GM12878 (cell line): ENCODE results near the gene SLCO2A1.

Experiments used
- BHLHE40 ChIP-seq, 2 experiments: fragments of 450-650 bp in 1 of 2; IDR thresholded peaks; 2 replicates each; pipeline ENCODE4 v1.6.1; 2011 to 2017; ENCODE audit warnings: low read depth in 2 of 2, borderline replicate concordance in 1 of 2, improper control_type of control experiment in 1 of 2, low read length in 1 of 2, mild to moderate bottlenecking in 1 of 2
- CHD4 ChIP-seq: fragments of 200-600 bp; sonication (generic); IDR thresholded peaks from 2 replicates; pipeline ENCODE4 v1.6.1; 2016; ENCODE audit warnings: mild to moderate bottlenecking
- CTCF ChIP-seq, 3 experiments: IDR thresholded peaks in 2 of 3; conservative IDR thresholded peaks in 1 of 3; 2 replicates each; pipeline ENCODE4 v1.5.1; 2011; ENCODE audit warnings: low read depth in 3 of 3, low read length in 3 of 3, mild to moderate bottlenecking in 3 of 3, control low read depth in 2 of 3, moderate library complexity in 2 of 3, inconsistent platforms in 1 of 3, mixed read lengths in 1 of 3; ENCODE audit not compliant: control insufficient read depth in 2 of 3, insufficient read depth in 1 of 3; ENCODE audit errors: extremely low read depth in 1 of 3
- DPF2 ChIP-seq: fragments of 450-650 bp; IDR thresholded peaks from 2 replicates; pipeline ENCODE4 v1.6.1; 2017; ENCODE audit warnings: mild to moderate bottlenecking
- EGR1 ChIP-seq, 2 experiments: IDR thresholded peaks; 1 replicate in 1 of 2; 2 replicates in 1 of 2; pipeline ENCODE4 v1.6.1; 2011 to 2012; ENCODE audit warnings: low read depth in 2 of 2, low read length in 2 of 2, borderline replicate concordance in 1 of 2, mild to moderate bottlenecking in 1 of 2, moderate library complexity in 1 of 2
- IRF3 ChIP-seq: fragments of 450-650 bp; IDR thresholded peaks from 2 replicates; pipeline ENCODE4 v1.6.1; 2014; ENCODE audit warnings: mild to moderate bottlenecking
- NR2C2 ChIP-seq: IDR thresholded peaks from 2 replicates; pipeline ENCODE4 v1.6.1; 2011; ENCODE audit warnings: borderline replicate concordance, low read depth; ENCODE audit not compliant: control insufficient read depth, insufficient read length
- POLR2A ChIP-seq: IDR thresholded peaks from 2 replicates; pipeline ENCODE4 v1.6.1; 2011; ENCODE audit warnings: low read depth, mild to moderate bottlenecking, low read length
- POLR2AphosphoS5 ChIP-seq: IDR thresholded peaks from 2 replicates; pipeline ENCODE4 v1.6.1; 2011; ENCODE audit warnings: mild to moderate bottlenecking, low read length, inconsistent platforms
- PRDM15 ChIP-seq: fragments of 450-650 bp; formaldehyde crosslinking; IDR thresholded peaks from 2 replicates; pipeline ENCODE4 v1.4.0; 2020; ENCODE audit warnings: mild to moderate bottlenecking, moderate library complexity
- SP1 ChIP-seq: IDR thresholded peaks from one replicate; pipeline ENCODE4 v1.6.1; 2011; ENCODE audit warnings: low read depth, low read length
- TBL1XR1 ChIP-seq: IDR thresholded peaks from 2 replicates; pipeline ENCODE4 v1.6.1; 2012; ENCODE audit warnings: low read depth, low read length, improper control_type of control experiment
- YBX1 ChIP-seq: fragments of 450-650 bp; IDR thresholded peaks from 2 replicates; pipeline ENCODE4 v1.6.1; 2016; ENCODE audit warnings: antibody characterized with exemption

- TF ChIP-seq NR2C2 (no peak), CTCF (IDR thresholded peaks at IDR 0.05 in 2 of 3, conservative IDR thresholded peaks at IDR 0.05 in 1 of 3; ENCODE audit: control insufficient read depth in 2 of 3, extremely low read depth in 1 of 3, insufficient read depth in 1 of 3, low read depth in 3 of 3, low read length in 3 of 3) (no peak), DPF2 (no peak), POLR2AphosphoS5 (no peak), IRF3 (no peak), YBX1 (no peak), POLR2A (no peak), SP1 (no peak), PRDM15 (CRISPR knock-in tag) (no peak), BHLHE40 (IDR thresholded peaks at IDR 0.05; ENCODE audit: borderline replicate concordance in 1 of 2, low read depth in 2 of 2, low read length in 1 of 2) (no peak), EGR1 (IDR thresholded peaks at IDR 0.05; ENCODE audit: borderline replicate concordance in 1 of 2, low read depth in 2 of 2, low read length in 2 of 2) (no peak), TBL1XR1 (no peak), CHD4 (no peak)
Measured at GRCh38 chr3:134018850-134019249, 10.9 kb downstream of the SLCO2A1 start.
